ENCODE results near the gene CYP27B1.

CYP27B1 gene

DNA sequence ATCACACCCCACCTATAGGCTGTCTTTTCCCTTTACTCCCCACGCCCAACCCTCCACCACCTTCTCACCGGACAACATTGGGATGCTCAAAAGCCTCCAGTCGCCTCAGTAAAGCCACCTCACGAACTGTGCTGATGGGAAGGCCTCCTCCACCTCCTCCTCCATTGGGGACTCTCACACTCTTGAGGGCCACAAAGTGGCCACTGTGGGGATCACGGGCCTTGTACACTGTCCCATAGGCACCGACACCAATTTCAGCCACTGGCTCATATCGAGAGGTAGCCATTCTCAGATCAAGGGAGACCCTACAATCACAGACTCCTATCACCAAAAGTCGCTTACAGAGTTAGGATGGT lies 15.5 kb downstream of the CYP27B1 start:
- no peak for DNase-seq (ENCODE audit: low spot score)

- DNase-seq (ENCODE audit: low spot score) = no peak
These were observed 16.1 kb downstream of the CYP27B1 start for GRCh38 chr12:57750561-57751431.

DNA sequence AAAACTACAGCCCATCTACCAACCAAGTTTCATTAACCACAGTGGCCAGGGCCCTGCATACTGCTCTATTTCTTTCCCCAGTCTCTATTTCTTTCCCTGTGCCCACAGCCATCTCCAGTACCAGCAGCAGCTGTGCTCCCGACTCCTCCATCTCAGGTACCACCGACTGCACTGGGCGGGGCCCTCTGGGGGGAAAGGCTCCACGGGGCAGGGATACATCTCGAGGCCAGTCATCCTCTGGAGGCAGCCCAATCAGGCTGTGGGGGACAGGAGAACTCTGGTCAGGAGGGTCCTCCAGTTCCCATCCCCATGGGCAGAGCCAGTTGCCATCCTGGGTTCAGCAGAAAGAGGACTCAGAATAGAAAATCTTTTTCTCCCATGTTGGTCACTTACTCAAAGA lies 17.8 kb downstream of the CYP27B1 start:
- DNase-seq (ENCODE audit: low spot score) = no peak

DNA sequence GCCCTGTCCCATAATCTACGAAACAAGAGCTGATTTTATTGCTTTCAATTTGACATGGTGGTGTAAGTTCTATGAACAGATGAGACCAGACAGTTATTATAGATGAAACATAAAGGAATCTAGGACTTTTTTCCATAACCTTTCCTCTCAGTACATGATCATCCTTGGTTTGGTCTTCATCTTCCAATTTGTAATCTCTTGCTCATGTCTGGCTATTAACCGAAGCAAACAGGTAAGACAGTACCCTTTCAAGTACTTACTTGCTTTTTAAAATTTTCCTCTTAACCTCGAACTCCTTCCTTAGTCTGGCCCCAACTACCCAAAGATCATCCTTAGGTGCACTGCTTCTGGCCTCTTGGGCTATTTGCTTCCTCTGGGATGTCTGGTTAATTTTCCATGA lies 20.9 kb downstream of the CYP27B1 start:
- DNase-seq (ENCODE audit: low spot score) = no peak

- no peak for DNase-seq (ENCODE audit: low spot score)
These were observed 21.4 kb downstream of the CYP27B1 start for GRCh38 chr12:57745485-57745881.

DNA sequence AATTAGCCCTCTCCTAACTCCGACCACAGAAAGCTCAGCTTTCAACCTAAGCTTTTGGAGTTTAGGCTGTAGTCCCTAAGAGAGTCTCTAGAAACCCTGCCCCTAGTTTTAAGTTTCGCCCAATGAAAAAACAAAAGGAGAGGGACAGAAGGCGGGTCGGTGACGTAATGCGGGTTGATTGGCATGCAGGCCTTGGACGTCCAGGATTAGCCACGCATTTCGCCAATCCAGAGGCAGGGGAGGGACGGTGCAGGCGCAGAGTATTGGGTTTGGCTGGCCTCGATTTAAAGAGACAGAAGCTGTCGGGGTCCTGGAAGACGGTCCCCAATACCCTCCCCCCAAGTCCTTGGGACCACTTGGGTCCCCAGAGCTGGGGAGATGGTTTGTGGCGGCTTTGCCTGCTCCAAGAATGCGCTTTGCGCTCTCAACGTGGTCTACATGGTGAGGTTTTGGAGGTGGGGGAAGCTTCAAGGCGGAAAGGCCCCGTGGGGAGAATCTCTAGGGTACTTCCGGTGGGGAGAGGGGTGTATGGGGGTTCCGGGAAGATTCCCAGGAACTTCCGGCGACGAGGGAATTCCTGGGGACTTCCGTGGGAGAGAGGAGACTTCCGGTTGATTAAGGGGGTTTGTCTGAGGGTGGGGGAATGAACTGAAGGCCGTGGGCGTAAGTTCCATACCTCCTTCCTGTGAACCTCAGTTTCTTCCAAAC lies 21.9 kb downstream of the CYP27B1 start, which contains the start of gene TSPAN31:
Gene TSPAN31 (plus strand): TSS at position 263 of the 708 bp plus-strand sequence. CDS start 116 bp downstream, at position 379.
- peak; percentile 98 for DNase-seq (ENCODE audit: low spot score)

DNA sequence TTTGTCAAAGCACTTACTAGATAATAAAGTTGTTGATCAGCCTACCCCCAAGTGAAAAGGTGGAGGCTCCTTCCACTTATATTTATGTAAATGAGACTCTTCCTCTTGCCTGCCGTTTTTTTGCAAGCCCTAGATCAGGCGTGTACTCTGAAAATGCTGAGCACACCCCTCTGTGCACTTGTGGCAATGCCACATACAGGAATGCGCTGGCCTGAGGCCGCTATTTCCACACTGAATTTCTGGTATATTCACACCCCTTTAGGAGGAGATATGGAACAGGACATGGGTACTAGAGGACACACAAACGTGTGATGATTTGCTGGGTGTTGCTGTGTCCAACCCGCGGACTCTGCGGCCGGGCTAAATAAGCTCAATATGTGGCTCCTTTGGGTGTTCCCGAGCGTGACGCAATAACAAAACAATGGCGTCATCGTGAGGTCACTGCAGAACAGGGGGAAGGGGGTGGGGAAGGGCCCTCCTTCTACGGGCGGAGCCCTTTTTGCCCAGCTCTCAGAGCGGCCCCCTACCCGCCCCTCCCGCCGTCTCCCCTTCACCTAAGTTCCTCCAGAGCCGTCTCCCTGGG lies 22.6 kb downstream of the CYP27B1 start:
- DNase-seq (ENCODE audit: low spot score) = no peak

- no peak for DNase-seq (ENCODE audit: low spot score)
These were observed 23.1 kb downstream of the CYP27B1 start for GRCh38 chr12:57743769-57744168.

DNA sequence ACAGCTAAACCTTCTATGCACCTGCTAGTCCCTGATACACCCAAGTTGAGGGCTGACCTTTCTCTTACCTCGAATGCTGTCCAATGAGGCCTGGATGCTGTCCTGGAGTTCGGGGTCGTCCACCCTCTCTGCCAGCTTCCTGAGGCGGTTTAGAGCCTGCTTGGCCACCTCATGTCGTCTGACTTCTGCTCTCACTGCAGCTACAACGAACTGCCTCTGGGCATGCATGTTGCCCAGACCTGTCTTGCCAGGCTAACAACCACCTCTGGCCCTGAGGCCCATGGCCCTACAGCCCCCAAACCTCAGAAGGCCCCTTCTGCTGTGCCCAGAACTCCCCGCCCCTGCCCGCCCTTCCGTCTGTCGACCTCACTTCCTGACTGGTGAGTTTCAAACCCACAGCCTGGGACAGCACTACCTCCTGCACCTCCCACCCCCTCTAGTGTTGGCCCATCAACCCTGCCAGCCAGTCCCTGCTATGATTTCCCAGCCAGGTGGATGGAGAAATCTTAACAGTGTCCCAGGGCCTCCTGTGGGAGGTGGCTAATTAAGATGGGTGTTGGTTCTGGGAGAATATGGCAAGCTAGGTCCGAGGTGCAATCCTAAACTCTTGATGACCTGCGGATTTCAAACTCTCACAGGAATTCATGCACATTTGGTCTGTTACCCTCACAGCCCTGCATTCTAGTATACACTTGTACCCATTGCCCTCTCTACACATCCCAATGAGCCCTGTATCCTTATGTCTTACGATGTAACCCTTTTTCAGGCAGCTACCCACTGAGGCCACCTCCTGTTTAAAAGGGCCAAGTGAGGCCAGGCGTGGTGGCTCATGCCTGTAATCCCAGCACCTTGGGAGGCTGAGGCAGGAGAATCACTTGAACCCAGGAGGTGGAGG lies 24.8 kb downstream of the CYP27B1 start:
- no peak for DNase-seq (ENCODE audit: low spot score)

DNA sequence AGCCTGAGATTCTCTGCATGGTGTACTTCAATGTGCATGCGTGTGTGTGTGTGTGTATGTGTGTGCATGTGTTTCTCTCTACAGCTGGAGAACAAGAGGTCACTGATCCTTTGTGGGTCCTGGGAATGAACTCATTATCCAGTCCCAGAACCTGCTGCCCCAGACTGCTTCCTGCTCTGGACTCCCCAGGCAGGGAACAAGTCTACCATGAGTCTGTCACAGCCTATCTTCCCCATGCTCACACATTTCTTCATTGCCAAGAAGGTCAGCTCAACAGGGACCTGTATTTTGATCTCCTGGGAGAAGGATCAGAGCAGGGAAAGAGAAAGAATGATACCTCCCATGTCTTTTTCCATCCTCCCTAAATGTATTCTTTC lies 25.5 kb downstream of the CYP27B1 start:
- DNase-seq (ENCODE audit: low spot score) = no peak

- no peak for DNase-seq (ENCODE audit: low spot score)
These were observed 26.0 kb downstream of the CYP27B1 start for GRCh38 chr12:57740656-57741412.

- DNase-seq (ENCODE audit: low spot score) = no peak
These were observed 26.9 kb downstream of the CYP27B1 start for GRCh38 chr12:57739914-57740538.

- DNase-seq (ENCODE audit: low spot score) = no peak
These were observed 27.5 kb downstream of the CYP27B1 start for GRCh38 chr12:57739387-57739786.

DNA sequence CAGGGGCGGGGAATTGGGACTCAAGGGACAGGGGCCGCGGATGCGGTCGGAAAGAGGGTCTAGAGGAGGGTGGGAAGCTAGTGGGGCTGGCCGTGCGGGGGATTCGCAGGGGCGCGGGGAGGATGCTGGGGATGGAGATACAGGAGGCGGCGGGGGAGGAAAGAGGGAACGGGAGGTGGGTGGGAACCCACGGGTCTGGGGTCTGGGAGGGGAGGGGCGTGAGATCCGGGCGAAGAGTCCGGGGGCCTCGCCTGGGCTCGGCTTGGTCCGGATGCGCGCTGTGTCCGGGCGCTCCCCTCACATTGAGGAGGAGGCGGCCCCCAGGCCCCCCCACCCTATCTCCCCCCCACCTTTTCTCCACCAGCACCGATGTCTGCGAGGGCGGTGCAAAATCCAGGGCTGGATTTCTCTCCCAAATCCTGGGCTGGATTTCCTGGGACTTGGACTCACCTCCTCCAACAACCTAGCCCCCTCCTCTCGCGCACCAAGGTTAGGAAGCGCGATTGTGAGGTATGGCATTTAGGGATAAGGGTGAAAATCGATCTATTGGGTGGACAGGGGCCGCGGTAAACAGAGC lies 28.1 kb downstream of the CYP27B1 start, which contains the start of gene AGAP2:
Gene AGAP2 (minus strand): TSS at position 82 of the 577 bp plus-strand sequence. CDS start 496 bp downstream, outside the sequence.
- no peak for DNase-seq (ENCODE audit: low spot score)

DNA sequence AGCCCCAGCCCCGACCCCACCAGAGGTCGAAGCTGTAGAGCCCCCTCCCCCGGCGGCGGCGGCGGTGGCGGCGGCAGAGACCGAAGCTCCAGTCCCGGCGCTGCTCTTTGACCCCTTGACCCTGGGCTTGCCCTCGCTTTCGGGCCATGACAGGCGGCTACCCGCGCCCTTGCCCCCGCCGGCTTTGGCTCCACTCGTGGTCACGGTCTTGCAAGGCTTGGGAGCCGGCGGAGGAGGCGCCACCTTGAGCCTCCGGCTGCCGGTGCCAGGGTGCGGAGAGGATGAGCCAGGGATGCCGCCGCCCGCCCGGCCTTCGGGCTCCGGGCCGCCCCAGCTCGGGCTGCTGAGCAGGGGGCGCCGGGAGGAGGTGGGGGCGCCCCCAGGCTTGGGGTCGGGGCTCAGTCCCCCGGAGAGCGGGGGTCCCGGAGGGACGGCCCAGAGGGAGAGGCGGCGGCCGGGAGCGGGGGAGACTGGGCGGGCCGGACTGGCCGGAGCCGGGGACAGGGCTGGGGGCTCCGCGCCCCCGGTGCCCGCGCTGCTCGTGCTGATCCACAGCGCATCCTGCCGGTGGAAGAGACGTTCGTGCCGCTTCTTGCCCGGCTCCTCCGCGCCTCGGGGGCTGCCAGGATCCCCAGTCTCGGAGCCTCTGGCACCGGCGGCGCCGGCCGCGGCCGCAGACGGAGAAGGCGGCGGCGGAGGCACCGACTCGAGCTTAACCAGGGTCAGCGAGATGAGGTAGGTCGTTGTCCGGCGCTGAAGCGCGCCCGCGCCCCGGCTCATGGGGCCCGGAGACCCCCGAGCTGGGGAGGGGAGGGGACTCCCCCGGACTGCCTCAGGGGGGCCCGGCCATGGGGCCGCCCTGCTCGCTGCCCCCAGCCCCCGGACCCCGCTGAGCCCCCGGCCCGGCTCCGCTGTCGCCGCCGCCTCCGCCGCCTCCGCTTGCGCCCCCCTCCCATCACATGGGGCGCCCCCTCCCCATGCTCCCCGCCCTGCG lies 29.1 kb downstream of the CYP27B1 start:
- no peak for DNase-seq (ENCODE audit: low spot score)

DNA sequence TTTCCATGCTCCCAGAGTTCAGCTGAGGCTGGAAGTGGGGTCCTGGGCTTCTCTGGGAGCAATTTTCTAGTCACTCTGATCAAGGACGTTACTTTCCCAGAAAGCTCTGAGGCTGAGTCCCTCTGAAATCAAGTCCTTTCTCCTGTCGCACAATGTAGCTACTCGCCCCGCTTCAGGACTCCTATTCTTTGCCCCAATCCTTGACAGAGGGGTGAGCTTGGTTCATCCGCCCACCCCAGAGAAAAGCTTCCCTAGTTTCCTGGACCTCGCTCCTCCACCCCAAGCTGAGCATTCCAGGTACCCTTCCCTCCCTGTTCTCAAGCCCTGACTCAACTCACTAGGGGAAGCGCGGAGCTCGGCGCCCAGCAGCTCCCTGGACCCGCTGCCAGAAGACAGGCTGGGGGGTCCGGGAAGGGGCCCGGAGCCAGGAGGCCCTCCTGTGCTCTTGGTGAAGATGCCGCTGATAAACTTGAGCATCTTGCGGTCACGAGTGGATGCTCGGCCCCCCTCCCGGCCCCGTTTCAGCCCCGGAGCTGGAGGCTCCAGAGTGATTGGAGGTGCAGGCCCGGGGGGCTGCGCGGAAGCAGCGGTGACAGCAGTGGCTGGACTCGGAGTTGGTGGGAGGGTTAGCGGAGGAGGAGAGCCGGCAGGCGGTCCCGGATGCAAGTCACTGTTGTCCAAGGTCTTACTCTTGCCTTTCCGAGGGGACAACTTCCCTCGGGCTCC lies 30.0 kb downstream of the CYP27B1 start:
- no peak for DNase-seq (ENCODE audit: low spot score)

DNA sequence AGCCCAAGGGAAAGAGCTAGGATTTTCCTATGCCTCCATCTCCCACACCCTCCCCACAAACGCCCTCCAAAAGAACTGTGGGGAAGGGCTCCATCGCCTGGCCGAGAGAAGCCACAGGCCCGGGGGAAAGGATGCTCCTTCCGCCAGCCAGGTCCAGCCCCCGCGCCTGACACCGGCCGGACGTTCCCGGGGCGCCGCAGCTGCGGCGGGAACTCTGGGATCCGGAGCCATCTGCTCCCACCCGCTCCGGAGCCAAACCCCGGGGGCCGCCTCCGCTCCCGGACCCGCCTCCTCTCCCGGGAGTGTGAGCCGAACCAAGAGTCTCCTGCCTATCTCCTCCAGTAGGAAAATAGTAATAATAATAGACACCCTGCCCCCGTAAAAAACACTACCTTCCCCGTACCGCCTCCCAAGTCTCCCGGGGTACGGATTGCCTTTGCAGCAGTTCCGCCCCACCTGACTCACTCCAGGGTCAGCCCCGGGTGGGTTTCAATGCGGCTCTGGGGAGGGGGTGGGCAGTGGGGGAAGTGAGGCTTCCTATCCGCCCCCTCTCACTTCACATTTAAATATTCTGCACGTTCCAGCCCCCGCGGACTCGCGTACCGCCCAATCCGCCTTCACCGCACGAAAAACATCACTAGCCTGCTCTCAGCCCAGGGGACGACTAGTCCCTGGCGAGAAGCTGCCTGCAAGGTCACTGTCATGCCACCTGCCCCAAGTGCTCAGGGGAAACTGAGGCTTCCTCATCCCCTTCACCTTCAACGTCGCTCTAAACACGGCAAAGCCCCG lies 30.7 kb downstream of the CYP27B1 start:
- DNase-seq (ENCODE audit: low spot score) = no peak
